HG03571 (cell line): ENCODE data around the gene TYROBP.
"Not testable (repeated sequence)": the region's sequence is repeated elsewhere in the genome, so short reads cannot be mapped to it uniquely, and the experiment has no call there.

ENCODE experiments used
- ATAC-seq: cut with Tn5 transposase; IDR thresholded peaks from one replicate; pipeline ENCODE4 v1.9.1; 2021; ENCODE audit not compliant: unreplicated experiment

Gene TYROBP

GRCh38 chr19:35908010-35908441, at the start of gene TYROBP:
Gene TYROBP (minus strand): TSS chr19:35908295. CDS start chr19:35908228, 67 bp downstream.
- no peak for ATAC-seq

- ATAC-seq = not testable (repeated sequence)
Measured at GRCh38 chr19:35957411-35957810, 49.3 kb upstream of the TYROBP start.

- ATAC-seq = no peak
Measured at GRCh38 chr19:35955881-35956634, 48.0 kb upstream of the TYROBP start.

- no peak for ATAC-seq
Measured at GRCh38 chr19:35949131-35949530, 41.0 kb upstream of the TYROBP start.

GRCh38 chr19:35946203-35946602, 38.1 kb upstream of the TYROBP start:
- ATAC-seq = no peak

DNA sequence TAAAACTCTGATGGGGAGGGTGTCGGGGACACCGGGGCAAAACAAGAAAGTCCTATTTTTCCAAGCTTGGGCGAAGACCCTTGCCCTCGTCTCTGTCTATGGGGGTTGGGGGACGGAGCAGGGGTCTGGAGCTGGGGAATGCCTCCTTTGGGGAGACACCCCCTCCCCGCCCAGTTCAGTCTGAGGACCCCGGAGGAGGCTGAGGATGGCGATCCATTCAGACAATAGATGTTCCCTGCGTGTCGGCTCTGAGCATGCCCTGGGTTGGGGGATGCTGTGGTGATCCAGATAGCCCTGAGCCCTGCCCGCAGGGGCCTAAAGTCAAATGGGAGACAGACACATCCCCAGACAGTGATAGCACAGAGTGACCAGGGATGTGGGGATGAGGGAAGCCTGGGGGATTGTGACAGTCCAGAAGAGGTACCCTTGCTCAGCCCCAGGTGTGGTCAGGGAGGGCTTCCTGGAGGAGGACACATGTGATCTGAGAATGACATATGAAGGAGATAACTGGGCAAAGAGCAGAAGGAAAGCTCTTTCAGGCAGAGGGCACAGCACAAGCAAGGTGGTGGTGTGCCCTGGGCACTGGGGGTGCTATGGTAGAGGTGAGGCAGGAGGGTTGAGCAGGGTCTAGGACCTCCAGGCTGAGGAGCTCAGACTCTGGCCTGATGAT, 37.2 kb upstream of the TYROBP start:
- no peak for ATAC-seq

DNA sequence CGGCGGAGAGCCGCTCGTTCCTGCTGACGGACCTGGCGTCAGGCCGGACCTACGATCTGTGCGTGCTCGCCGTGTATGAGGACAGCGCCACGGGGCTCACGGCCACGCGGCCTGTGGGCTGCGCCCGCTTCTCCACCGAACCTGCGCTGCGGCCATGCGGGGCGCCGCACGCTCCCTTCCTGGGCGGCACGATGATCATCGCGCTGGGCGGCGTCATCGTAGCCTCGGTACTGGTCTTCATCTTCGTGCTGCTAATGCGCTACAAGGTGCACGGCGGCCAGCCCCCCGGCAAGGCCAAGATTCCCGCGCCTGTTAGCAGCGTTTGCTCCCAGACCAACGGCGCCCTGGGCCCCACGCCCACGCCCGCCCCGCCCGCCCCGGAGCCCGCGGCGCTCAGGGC, 36.5 kb upstream of the TYROBP start:
- ATAC-seq = no peak

GRCh38 chr19:35943321-35944301, 35.5 kb upstream of the TYROBP start:
- ATAC-seq = no peak

DNA sequence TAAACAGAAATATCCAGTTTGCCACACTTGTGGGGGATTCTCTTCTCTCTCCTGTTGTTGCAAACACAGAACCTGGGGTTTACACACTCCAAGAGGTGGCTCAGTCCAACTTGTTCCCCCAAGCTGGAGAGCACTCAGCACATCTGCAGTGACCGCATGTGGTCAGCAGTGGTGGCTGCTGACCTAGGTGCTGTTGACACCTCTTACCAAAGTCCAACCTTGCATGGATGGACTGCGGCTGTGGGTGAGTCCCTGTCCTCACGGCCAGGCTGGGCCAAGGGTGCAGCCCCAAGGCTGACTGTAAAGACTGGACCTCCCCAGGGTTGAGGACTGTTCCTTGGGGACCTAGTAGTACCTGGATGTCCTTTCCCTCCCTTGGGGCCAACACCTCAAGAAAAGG, 34.1 kb upstream of the TYROBP start:
- no peak for ATAC-seq

- ATAC-seq = no peak
Measured at GRCh38 chr19:35940839-35941238, 32.7 kb upstream of the TYROBP start.

DNA sequence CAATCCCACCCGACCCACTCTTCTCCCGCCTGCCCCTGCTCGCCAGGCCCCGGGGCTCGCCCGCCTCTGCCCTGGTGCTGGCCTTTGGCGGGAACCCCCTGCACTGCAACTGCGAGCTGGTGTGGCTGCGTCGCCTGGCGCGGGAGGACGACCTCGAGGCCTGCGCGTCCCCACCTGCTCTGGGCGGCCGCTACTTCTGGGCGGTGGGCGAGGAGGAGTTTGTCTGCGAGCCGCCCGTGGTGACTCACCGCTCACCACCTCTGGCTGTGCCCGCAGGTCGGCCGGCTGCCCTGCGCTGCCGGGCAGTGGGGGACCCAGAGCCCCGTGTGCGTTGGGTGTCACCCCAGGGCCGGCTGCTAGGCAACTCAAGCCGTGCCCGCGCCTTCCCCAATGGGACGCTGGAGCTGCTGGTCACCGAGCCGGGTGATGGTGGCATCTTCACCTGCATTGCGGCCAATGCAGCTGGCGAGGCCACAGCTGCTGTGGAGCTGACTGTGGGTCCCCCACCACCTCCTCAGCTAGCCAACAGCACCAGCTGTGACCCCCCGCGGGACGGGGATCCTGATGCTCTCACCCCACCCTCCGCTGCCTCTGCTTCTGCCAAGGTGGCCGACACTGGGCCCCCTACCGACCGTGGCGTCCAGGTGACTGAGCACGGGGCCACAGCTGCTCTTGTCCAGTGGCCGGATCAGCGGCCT, 32.1 kb upstream of the TYROBP start:
- no peak for ATAC-seq

DNA sequence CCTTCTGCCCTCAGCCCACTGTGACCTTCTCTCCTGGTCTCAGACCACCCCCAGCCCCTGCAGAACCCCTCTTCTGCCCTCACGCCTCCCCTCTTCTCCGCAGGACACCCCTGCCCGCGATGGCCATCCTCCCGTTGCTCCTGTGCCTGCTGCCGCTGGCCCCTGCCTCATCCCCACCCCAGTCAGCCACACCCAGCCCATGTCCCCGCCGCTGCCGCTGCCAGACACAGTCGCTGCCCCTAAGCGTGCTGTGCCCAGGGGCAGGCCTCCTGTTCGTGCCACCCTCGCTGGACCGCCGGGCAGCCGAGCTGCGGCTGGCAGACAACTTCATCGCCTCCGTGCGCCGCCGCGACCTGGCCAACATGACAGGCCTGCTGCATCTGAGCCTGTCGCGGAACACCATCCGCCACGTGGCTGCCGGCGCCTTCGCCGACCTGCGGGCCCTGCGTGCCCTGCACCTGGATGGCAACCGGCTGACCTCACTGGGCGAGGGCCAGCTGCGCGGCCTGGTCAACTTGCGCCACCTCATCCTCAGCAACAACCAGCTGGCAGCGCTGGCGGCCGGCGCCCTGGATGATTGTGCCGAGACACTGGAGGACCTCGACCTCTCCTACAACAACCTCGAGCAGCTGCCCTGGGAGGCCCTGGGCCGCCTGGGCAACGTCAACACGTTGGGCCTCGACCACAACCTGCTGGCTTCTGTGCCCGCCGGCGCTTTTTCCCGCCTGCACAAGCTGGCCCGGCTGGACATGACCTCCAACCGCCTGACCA, 31.4 kb upstream of the TYROBP start:
- no peak for ATAC-seq

- ATAC-seq = no peak
Measured at GRCh38 chr19:35938282-35939224, 30.5 kb upstream of the TYROBP start.

DNA sequence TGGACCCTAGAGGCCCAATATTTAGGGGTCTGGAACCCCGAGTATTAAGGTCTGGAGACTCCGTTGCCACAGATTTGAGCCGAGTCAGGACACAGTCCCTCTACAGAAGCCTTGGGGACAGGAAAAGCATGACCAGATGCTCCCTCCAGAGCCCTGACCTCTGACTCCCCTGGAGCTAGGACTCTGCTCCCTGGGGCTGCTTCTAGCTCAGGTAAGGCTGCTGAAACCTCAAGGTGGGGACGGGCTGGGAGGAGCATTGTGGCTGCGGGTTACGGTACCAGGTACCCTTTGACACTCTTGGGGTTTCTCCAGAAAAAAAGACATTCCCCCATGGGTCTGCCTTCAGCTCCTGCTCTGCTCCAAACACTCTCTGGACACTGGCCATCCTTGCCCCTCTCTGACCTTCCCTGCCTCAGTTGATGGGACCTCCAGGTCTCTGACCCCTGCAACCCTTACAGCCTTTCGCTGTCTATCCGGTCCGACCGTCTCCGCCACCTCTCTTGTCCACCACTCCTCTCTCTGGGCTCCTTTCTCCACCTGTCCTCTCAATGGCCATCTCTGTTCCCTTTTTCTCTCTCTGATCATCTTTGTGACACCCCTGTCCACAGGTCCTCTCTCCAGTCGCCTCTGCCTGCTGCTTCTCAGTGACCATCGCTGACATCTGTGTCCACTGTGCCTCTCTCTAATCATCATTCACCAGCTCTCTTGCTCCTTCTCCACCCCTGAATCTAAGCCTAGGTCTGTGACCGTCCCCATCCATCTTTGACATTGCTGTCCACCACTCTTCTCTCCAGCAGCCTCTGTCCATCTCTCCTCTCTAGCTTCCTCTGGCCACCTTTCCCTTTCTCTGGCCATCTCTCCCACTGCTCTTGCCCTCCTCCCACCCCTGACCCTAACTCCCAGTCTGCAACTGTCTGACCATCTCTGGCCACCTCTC, 29.5 kb upstream of the TYROBP start:
- no peak for ATAC-seq

- no peak for ATAC-seq
Measured at GRCh38 chr19:35936738-35937268, 28.7 kb upstream of the TYROBP start.

DNA sequence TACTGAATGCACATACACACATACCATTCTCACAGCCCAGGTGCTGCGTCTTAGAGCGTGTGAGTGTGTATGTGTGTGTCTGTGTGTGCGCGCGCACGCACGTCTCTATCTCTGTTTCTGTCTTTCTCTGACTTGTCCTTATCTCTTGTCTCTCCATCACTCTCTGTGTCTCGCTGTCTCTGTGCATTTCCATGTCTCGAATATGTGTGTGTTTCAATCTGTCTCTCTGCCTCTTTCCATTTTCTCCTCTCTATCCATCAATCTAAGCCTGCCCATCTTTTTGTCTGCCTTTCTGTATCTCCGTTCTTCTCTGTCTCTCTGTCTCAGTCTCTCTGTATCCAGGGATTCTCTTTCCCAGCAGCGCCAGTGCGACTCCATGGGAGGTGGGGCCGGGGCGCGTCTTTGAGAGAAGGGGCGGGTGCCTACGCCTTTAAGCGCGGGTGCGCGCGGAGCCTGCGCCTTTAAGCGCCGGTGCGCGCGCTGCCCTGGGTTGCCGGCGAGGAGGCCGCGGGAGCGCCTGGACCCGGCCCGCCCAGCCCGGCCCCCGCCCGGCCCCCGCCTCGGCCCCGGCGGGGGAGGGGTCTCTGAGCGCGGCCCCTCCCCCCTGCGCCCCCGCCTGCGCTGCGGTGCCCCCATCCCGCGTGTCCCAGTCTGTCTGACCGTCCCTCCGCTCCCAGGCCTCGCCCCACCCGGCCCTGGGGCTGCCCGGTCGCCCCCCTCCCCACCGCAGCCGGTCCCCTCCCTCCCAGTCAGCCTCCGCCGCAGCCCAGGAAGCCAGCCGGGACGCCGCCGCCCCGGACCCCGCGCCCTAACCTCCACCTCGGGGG, 28.0 kb upstream of the TYROBP start, which contains the start of gene LRFN3:
Gene LRFN3 (plus strand): TSS at position 464 of the 827 bp plus-strand sequence. CDS start 3,052 bp downstream, outside the sequence.
- no peak for ATAC-seq
